ENCODE data around the gene SCYGR7.

The SCYGR7 gene

GRCh38 chr2:227759411-227760118 is 31.4 kb downstream of the SCYGR7 start:
- no peak for DNase-seq

GRCh38 chr2:227761740-227762476 is 33.8 kb downstream of the SCYGR7 start:
- no peak for DNase-seq

- no peak for DNase-seq
These were observed 37.7 kb downstream of the SCYGR7 start for GRCh38 chr2:227765788-227766372.

GRCh38 chr2:227766373-227766883 is 38.3 kb downstream of the SCYGR7 start:
- DNase-seq = peak; percentile 14 to 37 (median 18)

- DNase-seq = no peak
These were observed 39.7 kb downstream of the SCYGR7 start for GRCh38 chr2:227767830-227768229.

- no peak for DNase-seq
These were observed 44.1 kb downstream of the SCYGR7 start for GRCh38 chr2:227772197-227772661.

GRCh38 chr2:227772932-227773331 is 44.8 kb downstream of the SCYGR7 start:
- no peak for DNase-seq

- no peak for DNase-seq
These were observed 46.0 kb downstream of the SCYGR7 start for GRCh38 chr2:227774011-227774624.

GRCh38 chr2:227774895-227775842 is 47.0 kb downstream of the SCYGR7 start:
- no peak for DNase-seq
